Fibroblast of villous mesenchyme (primary cell): ENCODE measurements around the gene SRP68. TPM values are rescaled to one million over a fixed set of nuclear protein-coding genes. Genes with fewer than 3 reads are reported as not detected.
A peak's percentile ranks its signal among the peaks of the same experiment; 100 is the strongest.

ENCODE experiments used
- DNase-seq: peaks from one replicate; pipeline ENCODE4 v3.0.0-alpha.2; 2010; ENCODE audit warnings: low read depth
- H3K4me3 ChIP-seq: 2 replicates; pipeline ENCODE4 v1.5.1; 2011; ENCODE audit warnings: low read depth, mild to moderate bottlenecking, low read length
- CTCF ChIP-seq: IDR thresholded peaks from 2 replicates; pipeline ENCODE4 v1.5.1; 2012; ENCODE audit warnings: low read depth, mild to moderate bottlenecking, low read length; ENCODE audit not compliant: insufficient read depth
- total RNA-seq: library from RNA; depleted of rRNA; stranded (reverse); fragments of >200 nt; gene quantifications from 2 replicates; pipeline ENCODE4 v1.2.3, GENCODE V29; 2012

SRP68 gene
- total RNA-seq, 1 donor = 42.3 TPM

- TF ChIP-seq CTCF = no peak
- H3K4me3 ChIP-seq = no peak overlapping the region
- no peak for DNase-seq
Measured at GRCh38 chr17:76008208-76008607, 64.1 kb downstream of the SRP68 start.

- TF ChIP-seq CTCF = no peak
- H3K4me3 ChIP-seq = no peak overlapping the region
- no peak for DNase-seq
Measured at GRCh38 chr17:76007850-76008165, 64.5 kb downstream of the SRP68 start.

- no peak overlapping the region for H3K4me3 ChIP-seq
- no peak for TF ChIP-seq CTCF
- DNase-seq = no peak
Measured at GRCh38 chr17:76007131-76007849, 65.0 kb downstream of the SRP68 start.

GRCh38 chr17:76005263-76006149 is 66.8 kb downstream of the SRP68 start:
- TF ChIP-seq CTCF = peak; percentile 64
- H3K4me3 ChIP-seq = no peak overlapping the region
- DNase-seq = peak; percentile 72

GRCh38 chr17:76004750-76005262 is 67.5 kb downstream of the SRP68 start:
- DNase-seq = no peak

GRCh38 chr17:76003915-76004314 is 68.4 kb downstream of the SRP68 start:
- TF ChIP-seq CTCF = no peak
- no peak overlapping the region for H3K4me3 ChIP-seq
- no peak for DNase-seq

More at GRCh38 chr17:76004750-76005262, 67.5 kb downstream of the SRP68 start:
- H3K4me3 ChIP-seq = no peak overlapping the region
- no peak for TF ChIP-seq CTCF
